Suppressor macrophage (primary cell): ENCODE results near the gene OTOF.

Source experiments
- DNase-seq, 4 experiments: peaks; one replicate each; pipeline ENCODE4 v3.0.0-alpha.2; 2020 to 2022
- total RNA-seq, 17 experiments: gene quantifications; one replicate each; lab custom pipeline; 2026; ENCODE audit warnings: mixed read lengths in 6 of 17, inconsistent platforms in 3 of 17; lab: John Stamatoyannopoulos, UW

OTOF gene
- 0 to 6.6 (median 0.07) reads per million in 17 experiments for total RNA-seq

DNA sequence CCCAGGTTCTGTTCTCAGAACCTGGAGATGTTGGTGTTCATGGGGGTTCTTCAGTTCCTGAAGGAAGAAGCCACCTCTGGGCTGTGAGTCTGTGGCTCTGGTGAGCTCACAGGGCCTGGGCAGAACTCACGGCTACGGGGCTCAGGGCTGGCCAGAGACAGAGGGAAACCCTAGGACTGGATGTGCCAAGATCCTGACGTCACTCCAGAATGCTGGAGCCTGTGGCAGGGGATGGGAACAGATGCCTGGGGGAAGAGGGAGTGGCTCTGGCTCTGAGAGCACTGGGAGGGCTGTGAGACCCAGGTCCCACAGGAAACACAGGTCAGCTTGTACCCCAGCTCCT lies at the start of gene OTOF:
OTOF (minus strand) TSS at position 214 of the 343 bp plus-strand sequence.
- DNase-seq = no peak

DNA sequence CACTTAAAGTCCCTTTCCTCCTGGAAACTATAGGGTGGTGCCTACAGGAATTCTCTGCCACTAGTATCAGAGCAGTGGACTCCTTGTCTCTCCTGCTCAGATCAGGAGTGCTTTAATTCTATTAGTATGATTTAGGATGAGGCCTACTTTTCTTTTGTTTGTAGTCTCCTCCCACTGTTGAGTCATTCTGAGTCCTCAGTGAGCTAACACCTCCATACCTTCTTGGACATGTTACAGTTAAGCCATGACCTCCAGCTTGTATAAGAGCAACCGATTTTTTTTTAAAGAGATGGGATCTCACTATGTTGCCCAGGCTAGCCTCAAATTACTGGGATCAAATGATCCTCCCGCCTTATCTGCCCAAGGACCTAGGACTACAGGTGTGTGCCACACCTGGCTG lies 48.7 kb upstream of the OTOF start:
- no peak for DNase-seq

DNA sequence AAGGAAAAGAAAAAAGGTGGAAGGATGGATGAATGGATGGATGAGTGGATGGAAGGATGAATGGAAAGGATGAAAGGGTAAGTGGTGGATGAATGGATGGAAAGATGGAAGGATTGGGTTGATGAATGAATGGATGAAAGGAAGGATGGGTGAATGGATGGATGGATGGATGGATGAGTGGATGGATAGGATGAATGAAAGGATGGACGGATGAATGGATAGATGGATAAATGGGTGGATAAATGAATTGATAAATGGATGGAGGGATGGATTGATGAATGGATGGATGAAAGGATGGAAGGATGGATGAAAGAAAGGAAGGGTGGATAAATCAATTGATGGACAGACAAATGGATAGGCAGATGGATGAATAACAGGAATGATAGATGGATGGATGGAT lies 48.2 kb upstream of the OTOF start:
- no peak for DNase-seq

DNA sequence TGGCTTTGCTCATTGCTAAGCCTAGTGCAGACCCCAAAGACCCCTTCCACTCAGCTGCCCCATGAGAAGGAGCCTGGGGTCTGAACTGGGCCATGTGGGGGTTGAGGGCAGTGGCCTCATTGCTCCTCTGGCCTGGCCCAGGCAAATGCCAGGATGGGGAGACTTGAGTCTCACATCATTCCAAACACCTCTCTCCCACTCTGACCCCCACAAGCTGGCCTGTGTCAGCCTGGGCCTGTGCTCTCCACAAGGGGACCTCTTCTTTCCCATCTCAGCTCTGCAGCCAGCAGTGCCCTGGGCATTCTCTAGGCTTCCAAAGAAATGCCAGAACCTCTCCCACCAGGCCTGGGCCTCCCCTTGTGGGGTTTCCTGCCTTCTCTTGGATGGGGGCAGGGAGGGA lies 45.8 kb upstream of the OTOF start:
- DNase-seq = no peak

DNA sequence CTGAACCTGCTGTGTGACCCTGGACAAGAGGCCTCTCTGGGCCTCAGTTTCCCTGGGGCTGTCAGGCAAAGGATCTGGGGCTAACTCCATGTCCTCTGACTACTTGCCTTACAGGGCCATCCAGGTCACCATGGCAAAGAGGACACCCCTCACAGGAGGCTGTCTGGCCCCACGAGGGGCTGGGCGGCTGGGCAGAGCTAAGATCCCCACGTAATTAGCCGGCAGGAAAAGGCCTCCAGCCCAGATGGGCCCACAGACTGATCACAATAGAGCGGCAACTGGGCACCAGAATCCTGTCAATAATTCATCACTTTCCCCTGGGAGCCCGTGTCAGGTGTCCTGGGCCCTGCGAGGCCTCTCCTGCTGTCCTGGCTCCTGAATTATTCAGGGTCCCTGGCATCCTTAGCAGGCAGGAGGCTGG lies 44.8 kb upstream of the OTOF start:
- no peak for DNase-seq

DNA sequence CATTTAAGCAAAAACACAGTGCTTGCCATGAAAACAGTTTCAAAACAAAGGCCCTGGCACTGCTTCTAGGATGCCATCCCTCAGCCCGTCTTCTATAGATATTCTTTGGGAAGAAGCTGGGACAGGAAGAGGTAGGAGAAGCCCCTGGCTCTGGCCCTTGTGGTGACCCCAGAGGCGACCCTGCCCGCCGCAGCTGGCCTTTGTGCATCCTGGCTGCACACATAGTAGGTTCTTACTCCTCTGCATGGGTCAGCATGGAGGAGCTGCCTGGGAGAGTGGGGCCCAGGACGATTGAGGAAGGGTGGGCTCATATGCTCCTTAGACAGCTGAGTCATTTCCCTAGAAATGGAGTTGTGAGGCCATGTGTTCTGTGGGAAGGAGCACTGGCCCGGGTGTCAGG lies 44.4 kb upstream of the OTOF start:
- DNase-seq = no peak

DNA sequence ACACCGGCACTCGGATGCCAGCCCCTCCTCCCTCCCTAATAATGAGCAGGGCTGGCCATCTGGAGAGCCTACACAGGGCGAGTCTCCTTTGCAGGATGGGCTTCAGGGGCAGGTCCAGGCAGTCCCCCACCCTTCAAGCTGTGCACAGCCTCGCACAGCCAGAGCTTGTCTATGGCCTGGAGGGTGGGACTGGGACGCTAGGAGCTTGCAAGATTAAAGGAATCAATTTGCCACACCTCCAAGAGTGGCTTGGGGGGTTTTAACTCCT lies 43.9 kb upstream of the OTOF start:
- no peak for DNase-seq

DNA sequence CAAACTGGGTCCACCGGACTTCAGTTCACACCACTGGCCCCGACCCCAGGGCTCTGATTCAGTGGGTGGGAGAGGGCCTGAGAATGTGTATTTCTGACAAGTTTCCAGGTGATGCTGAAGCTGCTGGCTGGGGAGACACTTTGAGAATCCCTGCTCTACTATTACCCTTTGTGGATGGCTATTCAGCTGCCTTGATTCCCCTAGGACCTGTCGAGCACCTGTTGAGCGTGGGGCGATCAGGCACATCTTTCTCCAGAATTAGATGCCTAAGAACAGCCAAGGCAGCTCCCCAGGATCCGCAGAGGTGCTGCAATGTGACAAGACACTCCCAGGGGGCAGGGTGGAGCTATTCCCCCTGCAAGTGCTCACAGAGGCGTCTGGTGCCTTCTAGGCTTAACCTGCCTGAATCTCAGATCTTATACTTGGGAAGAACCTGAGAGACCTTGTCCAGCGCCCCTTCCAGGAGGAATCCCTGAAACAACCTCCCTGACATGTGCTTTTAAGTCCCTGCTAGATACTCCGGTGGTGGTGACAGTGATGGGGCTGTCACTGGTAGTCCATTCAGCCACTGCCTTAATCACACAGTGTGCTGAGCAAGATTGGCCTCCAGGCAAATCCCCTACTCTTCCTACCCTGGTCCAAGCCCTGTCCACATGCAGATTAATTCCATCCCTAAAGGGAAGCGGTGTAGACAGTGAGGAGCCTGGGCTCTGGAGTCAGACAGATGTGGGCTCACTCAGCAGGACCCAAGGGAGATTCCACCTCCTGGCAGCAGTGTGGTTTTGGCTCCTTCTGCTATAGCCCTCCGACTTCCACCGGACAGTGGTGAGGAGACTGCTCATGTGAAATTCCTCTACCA lies 43.4 kb upstream of the OTOF start:
- peak in 1 of 4 experiments; percentile 38 for DNase-seq

DNA sequence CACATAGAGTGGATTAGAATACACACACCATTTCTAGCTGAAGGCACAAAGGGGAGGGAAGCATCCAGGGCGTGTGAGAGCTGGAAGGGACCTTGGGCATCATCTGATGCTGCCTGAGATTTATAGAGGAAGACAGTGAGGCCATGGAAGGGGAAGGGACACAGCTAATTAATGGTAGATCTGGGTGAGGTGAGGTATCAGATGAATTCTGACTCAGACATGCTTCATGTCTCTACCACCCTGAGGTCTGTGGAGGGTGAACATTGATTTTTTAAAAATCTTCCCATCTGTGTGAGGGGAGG lies 42.2 kb upstream of the OTOF start:
- DNase-seq = no peak

DNA sequence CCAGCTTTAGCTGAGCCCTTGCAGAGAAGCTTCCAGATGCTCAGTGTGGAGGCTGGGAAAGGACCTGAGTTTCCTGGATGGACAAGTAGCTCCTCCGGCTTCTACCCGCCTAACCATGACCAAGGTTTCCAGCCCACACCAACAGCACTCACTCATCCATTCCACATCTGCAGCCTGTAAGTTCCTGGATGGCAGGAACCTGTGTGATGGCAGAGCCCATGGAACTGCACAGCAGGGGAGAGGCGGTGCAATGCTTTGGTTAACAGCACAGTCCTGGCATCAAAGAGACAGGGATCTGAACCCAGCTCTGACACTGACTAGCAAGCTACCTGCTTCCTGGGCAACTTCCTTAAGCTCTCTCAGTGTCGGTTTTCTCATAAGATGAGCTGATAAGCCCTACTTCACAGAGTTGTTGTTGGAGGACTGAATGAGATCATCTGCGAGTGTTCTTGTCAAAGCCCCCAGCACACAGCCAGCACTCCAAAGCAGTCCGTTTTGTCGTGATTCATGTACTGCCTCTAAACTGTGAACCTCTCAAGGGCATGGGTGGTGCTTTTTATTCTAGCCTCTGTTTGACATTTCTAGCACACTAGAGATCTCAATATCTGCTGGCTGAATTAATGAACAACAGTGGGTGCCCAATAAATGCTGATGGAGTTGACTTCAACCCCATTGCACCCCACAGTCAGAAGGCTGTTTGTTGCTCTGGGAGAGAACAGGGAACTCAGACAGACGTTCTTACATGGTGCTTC lies 41.6 kb upstream of the OTOF start:
- DNase-seq = no peak

DNA sequence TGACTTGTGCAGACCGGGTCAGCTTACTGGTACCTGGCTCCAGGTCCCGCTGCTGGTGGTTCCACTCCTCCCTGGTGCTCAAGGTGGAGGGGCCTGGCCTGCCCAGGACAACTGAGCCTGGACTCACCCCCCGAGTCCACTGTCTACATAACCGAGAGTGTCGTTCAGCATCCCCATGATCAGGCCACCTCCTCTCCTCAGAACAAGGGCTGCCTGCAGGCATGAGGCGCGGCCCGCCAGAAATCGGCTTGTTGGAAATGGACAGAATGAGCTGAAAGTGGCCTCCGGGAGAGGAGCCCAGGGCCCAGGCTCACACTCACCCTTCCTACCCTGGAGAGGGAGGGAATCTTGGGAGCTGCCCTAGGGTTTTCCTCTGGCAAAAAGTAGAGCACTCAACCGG lies 38.9 kb upstream of the OTOF start:
- no peak for DNase-seq

DNA sequence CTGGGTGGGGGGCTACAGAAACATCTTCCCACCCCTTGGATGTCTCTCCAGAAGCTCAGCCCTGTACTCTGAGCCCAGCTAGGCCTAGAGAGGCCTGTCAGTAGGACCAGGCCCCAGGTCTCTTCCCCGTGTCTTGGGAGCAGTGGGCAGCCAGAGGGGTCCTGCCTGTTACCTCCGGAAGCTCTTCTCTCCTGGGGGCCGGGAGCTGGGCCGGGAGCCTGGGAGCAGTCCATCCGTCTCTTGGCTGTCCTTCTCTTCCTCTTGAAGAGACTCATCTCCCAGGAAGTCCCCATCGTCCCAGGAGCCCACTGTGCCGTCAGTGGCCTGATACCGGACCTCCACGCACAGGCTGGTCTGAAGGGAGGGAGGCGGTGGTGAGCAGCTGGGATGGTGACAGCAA lies 38.3 kb upstream of the OTOF start:
- DNase-seq = no peak

DNA sequence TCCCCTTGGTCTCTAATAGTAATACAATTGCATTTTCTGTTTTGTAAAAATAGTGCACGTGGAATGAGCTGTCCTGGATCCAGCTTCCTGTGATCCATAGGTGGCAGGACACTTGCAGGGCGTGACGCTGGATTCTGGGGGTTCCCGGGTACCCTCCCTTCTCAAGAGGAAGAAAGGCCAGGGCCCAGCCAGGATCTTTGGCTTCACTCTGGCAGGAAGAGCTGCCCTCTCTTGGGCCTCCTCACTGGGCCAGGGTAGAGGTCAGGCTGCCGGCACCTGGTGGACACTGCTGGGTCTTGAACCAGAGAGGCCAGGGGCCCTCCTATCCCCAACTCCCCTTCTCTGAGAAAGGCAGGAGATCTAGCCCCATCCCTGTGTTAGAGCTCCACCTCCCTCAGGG lies 37.8 kb upstream of the OTOF start:
- no peak for DNase-seq

DNA sequence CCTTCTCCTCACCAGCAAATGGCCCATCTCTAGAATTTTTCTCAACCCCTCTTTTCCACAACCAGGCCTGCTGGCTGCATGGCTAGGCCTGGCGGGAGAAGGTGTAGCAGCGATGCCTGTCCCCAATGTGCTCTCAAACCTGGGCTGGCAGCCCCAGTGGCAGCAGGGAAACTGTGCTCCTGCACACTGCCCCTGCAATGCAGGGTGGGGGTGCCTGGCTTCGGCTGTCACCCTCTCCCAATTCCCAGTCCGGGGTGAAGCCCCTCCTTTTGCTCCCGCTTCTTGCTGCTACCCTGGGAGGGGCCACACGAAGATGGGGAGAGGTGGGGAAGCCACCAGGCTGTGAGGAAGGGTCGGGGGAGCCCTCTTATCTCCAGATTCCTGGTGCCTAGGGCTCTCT lies 36.1 kb upstream of the OTOF start:
- no peak for DNase-seq

DNA sequence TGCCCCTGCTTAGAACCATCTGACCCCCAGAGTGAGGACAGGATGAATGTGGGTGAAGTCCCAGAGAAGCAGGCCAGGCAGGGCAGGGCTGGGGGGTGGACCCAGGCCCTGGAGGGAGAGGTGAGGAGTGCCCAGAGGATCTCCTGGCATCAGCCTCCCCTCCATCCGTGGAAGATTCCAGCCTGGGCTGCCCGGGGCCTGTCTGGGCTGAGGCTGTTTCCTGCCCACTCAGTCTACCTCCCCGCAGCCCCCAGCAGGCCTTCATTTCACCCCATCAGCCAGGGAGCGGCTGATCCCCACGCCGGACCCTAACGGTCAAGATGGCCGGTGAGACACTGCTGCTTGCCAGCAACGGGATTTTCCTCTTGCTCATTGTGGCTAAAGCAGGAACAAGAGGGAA lies 35.3 kb upstream of the OTOF start:
- no peak for DNase-seq

DNA sequence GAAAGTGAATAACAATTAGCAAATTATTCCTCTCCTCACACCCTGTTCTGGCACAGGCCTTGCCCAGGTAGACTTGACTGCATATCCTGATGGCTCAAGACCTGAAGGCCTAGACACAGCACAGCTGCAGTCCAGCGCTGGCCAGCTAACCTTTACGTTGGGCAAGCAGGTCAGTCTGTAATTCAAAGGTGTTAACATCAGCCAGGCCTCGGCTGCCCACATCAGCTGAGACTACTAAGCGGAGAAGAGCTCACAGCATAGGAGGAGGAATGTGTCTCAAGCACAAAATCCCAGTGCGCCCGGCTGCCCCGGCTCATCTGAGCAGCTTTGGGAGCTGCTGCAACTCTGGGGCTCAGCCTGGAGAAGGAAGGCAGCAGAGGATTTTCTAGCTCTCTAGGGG lies 33.5 kb upstream of the OTOF start:
- DNase-seq = no peak

DNA sequence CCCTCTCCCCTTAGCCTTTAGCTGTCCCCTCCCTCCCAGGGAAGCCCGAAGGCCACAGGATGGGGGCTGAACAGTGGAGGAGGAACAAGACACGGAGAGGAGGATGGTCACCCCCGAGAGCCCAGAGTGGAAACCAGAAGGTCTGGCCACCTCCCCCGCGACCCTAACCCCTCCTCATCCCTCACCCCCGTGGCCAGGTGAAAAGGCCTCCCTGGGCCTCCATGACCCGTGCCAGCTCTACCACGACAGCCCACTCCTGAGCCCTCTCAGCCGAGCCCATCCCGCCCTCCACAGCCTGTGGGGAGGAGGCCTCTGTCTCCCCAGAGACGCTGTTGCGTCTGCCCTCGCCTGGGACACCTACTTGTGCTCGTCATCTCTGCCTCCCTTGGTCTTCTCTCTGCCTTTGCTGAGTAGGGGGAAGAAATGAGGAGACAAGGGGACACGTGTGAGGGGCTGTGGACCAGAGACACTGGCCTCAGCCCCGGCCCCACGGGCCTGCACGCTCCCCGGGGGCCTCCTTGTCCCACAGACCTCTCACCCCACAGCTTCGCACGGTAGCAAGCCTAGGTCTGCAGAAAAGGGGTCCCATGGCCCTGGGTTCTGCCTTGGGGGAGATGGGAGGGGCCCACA lies 32.5 kb upstream of the OTOF start:
- DNase-seq = no peak

DNA sequence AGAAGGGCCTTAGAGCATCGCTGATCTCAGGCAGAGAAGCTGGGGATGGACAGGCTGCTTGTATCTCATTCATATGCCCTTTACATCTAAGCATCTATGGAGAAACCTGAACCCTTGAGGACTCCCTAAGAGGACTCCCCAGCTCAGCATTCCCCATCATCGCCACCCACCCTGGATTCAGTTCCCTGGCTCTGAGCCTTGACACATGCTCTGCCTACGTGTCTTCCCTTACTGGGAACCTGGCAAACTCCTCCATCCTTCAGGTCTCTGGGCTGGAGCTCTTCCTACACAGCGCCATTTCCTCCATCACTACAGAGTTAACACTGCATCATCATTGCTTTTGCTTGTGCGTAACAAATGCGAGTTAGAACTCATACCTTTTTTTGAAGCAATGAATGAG lies 31.2 kb upstream of the OTOF start:
- DNase-seq = no peak

DNA sequence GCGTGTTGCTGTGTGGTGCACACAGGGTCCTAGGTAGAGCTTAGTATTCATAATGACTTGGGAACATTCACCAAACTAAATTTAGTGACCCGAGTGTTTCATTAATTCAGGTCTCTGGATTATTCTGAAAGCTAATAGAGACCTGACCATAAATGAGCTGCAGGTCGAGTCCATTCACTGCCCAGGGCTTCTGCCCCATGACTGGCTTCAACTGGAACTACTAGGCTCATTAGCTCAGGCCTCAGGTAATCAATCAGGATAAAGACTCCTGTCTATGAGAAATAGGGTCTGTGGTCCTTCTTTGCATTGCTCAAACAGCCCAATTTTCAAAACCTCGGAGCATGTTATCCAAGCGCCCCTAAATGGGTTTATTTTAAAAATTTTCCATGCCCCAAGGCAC lies 30.0 kb upstream of the OTOF start:
- no peak for DNase-seq

DNA sequence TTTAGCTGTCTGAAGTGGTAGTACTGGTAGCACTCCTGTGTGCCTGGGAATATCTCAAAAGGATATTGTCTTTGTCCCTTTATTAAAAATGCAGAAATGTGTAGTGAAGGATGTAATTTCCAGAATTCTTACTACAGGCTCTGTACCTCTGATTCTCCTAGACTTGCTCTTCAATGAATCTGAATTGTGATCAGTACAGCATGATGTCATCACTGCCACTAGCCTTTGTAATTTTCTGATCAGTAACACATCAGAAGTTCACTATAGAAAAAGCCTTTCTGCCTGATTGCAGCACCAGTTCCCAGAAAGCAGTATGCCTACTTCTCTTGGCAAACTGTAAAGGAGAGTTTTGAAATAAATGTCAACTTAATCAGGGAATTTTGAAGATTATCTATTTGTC lies 29.2 kb upstream of the OTOF start:
- DNase-seq = no peak

DNA sequence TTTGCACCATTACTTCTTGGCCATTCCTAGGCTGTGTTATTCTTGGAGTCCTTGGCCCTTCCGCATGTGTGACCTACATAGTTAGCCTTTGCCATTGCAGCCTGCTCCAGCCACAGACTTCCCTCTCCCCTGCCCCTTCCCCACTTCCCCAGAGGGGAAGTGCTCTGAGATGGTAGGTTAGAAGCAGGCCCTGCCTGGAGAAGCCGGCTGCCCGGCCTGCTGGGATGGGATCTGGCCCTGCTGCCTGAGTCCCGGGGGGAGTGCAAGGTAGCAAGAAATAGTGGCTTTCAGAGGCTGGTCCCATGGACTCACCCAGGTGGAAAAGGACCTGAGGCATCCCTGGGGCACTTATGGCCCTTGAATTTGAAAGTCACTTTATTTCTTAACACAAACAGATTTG lies 28.4 kb upstream of the OTOF start:
- no peak for DNase-seq

DNA sequence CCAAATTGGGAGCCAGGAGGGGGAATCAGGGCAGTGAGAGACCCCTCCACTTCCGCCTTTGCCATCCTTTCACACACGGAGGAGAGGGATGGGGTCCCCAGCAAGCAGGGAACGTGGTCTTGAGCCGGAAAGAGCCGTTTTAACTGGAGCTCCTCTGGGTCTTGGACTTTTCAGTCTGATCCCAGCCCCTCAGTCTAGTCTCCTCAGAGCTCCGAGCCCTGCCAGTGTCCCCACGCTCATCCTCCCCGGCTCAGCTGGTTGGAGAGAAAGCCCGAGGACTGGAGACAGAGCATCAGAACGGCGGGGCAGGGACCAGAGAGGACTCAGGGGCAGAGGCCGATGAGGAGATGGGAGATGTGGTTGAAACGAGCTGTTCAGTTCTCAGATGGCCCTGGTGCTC lies 26.1 kb upstream of the OTOF start:
- DNase-seq = no peak

DNA sequence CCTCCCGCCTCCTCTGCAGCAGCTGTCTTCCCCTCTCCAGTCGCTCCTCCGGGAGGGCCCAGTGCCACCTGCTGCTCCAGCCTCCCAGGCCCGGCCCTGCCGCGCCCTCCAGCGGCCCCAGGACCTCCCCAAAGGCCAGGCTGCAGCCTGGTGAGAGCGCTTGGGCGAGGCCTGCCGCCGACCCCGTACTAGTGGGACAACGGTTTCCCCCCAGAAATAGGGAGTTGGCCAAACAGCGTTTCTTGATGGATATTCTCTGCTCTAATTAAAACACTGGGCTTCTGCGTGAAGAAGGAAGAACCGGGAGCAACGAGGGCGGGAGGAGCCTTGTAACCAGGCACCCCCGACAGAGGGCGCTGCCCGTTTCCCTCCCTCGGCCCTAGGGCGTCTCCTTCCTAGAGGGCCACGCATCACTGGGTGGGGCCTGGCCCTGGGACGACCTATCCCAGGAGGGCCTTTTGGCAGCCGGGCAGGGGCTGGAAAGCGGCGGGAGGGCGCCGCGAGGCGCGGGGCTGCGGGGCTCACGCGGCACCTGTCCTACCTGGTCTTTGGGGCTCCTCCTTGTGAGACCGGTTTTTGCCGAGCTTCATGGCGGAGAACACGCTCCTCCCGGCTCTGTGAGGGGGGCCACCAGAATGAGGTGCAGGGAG lies 25.4 kb upstream of the OTOF start:
- peak; percentile 81 to 93 (median 88) for DNase-seq

DNA sequence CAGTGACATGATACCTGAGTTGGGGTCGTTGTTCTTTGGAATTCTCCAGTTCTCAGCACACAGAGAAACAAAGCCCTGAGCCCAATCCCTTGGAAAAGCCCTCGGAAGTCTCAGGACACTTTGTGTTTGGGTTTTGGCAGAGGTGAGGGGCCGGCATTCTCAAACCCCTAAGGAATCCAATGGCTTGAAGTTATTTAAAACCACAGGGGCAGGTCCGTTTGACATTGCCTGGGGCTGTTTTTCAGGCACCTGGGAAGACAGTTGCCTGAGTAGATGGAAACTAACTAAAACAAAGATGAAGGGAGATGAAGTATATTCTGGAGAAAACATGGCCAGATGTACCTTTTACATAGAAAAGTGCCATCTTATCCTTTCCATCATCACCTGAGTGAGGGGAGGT lies 22.5 kb upstream of the OTOF start:
- no peak for DNase-seq
